Breast epithelium (tissue), 3 donors: Measurements from ENCODE around the gene ST14.

ENCODE experiments used
- CTCF ChIP-seq, 3 donors: fragments of 450-650 bp; IDR thresholded peaks; one replicate each; pipeline ENCODE4 v1.5.1; 2016 to 2017; ENCODE audit warnings: antibody characterized with exemption in 3 of 3, mild to moderate bottlenecking in 3 of 3, moderate library complexity in 3 of 3
- POLR2AphosphoS5 ChIP-seq, 3 donors: sonication (generic); formaldehyde crosslinking; IDR thresholded peaks; one replicate each; pipeline ENCODE4 v1.6.1; 2017; ENCODE audit warnings: antibody characterized with exemption in 3 of 3

DNA sequence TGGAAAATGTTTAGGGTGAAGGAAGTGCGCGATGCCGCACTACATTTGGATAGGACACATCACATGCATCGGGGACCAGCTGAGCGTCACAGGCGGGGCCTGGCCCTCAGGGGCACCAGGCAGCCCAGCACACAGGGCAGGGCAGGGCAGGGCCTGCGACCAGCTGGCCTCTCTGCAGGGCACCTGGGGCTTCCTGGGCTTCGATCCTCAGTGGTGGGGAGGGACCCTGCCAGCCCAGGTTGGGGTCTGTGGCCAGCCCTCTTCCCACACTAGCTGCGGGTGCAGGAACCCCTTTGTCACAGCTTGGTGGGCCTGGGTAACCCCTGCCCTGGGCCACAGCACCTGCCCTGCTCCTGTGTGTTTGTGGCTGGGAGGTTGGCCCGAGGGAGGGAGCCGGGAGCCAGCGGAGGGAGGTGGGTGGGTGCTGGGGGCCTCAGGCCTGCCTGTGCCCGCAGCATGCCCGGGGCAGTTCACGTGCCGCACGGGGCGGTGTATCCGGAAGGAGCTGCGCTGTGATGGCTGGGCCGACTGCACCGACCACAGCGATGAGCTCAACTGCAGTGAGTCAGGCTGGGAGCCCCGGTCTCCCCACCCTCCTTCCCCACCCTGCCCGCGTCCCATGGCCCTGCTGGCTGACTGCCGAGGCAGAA is 37.9 kb downstream of the ST14 start:
- TF ChIP-seq CTCF (IDR thresholded peaks at IDR 0.05) (no peak), POLR2AphosphoS5 (IDR thresholded peaks at IDR 0.05) (no peak)
